Middle frontal gyrus (tissue), 1 donor: ENCODE results near the gene RPL13.

Source experiments
- DNase-seq: peaks from one replicate; pipeline ENCODE4 v3.0.0-alpha.2; 2015; ENCODE audit warnings: low spot score; ENCODE audit errors: extremely low spot score

RPL13 gene

GRCh38 chr16:89596957-89597649, 36.6 kb downstream of the RPL13 start:
- no peak for DNase-seq

GRCh38 chr16:89598199-89598598, 37.7 kb downstream of the RPL13 start:
- no peak for DNase-seq

- DNase-seq = no peak
Observed at GRCh38 chr16:89599451-89599858, 39.0 kb downstream of the RPL13 start.

GRCh38 chr16:89599902-89600301, 39.4 kb downstream of the RPL13 start:
- no peak for DNase-seq

DNA sequence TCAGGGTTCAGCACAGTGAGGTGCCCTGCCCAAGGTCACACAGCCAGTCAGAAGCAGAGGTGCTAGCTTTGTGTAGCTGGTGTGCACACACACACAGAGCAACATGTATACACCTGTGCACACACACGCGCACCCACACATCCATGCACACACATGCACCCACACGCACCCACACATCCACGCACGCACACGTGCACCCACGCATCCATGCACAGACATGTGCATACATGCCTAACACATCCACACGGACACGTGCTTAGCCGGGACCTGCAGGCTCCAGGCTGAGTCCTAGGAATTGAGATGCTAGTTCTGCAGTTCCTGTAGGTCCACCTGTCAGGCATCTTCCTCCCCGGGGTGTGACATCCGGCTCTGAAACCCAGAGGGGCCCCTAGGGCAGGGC, 39.9 kb downstream of the RPL13 start:
- DNase-seq = no peak

DNA sequence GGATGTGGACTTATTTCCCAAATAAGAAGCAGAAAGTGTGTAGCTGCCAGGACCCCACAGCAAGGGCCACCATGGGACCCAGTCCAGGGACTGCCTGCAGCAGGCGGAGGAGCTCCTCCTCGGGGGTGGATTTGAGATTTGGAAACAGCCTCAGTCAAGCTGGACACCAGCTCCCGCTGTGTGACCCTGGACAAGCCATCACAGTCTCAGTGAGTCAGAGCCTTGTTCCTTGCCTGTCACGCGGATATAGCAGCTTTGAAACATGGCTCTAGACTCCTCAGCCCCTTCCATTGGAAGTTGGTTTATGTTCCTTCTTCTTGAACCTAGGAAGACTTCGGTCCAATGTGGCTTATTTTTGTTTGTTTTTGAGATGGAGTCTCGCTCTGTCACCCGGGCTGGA, 40.5 kb downstream of the RPL13 start:
- no peak for DNase-seq

- no peak for DNase-seq
Observed at GRCh38 chr16:89601906-89602272, 41.4 kb downstream of the RPL13 start.

- peak; percentile 33 for DNase-seq
Observed at GRCh38 chr16:89602273-89602951, 41.9 kb downstream of the RPL13 start.

- DNase-seq = no peak
Observed at GRCh38 chr16:89602952-89603590, 42.6 kb downstream of the RPL13 start.

GRCh38 chr16:89604764-89605163, 44.3 kb downstream of the RPL13 start:
- no peak for DNase-seq

DNA sequence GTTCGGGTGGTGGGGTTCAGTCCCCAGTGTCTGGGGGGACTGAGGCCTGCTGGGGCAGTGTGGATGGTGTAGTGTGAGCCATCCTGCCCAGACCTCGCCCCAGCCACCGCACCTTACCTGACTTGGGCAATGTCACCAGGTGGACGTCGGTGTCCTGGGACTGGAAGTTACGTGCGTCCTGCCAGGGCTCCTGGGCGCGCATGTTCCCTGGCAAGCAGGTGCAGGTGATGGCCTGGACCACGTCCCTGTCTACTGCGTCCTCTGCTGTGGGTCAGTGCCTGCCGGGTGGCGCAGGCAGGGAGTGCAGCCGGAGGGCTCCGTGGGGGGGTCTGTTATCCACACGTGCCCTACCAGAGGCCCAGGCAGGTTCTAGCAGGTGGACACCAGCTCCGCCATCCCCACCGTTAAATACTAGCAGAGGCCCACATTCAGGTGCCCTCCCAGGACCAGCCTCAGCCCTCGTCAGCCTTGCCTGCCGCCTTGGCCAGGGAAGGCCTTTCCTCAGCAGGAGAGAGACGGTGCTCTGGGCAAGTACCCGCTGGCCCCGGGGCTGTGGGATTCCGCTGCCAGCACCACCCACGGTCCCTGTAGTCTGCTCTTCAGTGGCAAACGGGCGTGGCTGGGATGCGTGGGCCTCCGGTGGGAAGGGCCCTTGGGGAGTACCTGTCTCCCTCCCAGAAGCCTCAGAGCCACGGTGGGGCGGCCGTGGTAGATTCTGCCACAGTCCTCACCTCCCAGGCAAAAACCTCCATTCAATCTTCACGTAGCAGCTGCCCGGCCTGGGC, 44.9 kb downstream of the RPL13 start:
- DNase-seq = no peak

- no peak for DNase-seq
Observed at GRCh38 chr16:89606006-89606405, 45.5 kb downstream of the RPL13 start.

GRCh38 chr16:89607453-89607852, 47.0 kb downstream of the RPL13 start:
- no peak for DNase-seq

GRCh38 chr16:89607937-89608740, 47.7 kb downstream of the RPL13 start:
- no peak for DNase-seq

DNA sequence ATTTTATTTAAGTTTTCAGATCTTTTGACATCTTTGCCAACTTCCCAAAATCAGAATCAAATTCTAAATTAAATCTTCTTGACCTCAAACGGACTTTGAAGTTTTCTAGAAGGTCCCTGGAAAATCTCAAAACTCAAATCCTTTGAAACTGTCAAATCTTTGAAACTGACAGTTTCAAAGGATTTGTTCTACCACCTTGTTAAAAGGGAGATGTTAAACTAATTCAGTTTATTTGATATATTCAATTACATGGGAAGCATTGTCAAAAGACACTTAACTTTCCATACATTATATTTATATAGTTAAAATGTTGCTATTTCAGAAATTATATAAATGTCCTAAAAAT, 49.6 kb downstream of the RPL13 start:
- DNase-seq = no peak

DNA sequence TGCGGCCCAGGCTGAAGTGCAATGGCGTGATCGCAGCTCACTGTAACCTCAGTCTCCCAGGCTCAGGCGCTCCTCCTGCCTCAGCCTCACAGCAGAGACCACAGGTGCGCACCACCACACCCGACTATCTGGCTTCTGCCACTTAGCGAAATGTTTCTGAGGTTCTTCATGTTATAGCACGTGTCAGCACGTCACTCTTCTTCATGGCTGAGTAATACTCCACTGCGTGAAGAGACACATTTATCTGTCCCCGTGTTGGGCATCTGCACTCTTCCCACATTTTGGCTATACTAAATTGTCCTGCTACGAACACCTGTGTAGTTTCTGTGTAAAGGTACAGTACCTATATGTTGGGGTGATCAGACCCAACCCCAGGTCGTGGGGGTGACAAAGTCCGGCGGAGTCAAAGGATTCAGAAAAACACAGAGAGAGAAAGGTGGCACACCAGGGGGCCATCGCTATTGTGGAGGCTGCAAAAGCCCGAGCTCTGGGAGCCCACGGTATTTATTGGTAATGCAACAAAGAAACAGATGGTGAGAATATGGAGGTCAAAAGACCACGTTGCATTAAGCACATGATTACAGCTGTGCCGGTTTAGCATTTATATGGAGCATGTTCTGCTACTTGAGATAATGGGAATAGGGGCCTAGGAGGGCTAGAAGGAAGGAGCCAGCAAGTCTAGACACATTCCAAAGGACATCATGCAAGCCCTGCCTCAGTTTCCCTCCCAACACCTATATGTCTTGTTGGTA, 52.1 kb downstream of the RPL13 start:
- DNase-seq = no peak

GRCh38 chr16:89613231-89613953, 52.9 kb downstream of the RPL13 start, which contains the start of gene DPEP1:
TSS of gene DPEP1 (plus strand) at chr16:89613642. CDS start at chr16:89630411, 16,769 bp downstream.
- DNase-seq = no peak

- no peak for DNase-seq
Observed at GRCh38 chr16:89613954-89614459, 53.5 kb downstream of the RPL13 start.
